GM12874 (cell line): ENCODE results near the gene KAZN.

ENCODE experiments used
- CTCF ChIP-seq: IDR thresholded peaks from 2 replicates; pipeline ENCODE4 v1.5.1; 2011; ENCODE audit warnings: low read depth, mild to moderate bottlenecking, control low read depth, low read length, moderate library complexity; ENCODE audit not compliant: insufficient read depth

KAZN gene

GRCh38 chr1:14565090-14565489, 33.4 kb upstream of the KAZN start:
- no peak for TF ChIP-seq CTCF

- no peak for TF ChIP-seq CTCF
Observed at GRCh38 chr1:14567056-14567455, 31.4 kb upstream of the KAZN start.

- TF ChIP-seq CTCF, result no peak
Observed at GRCh38 chr1:14567903-14568302, 30.6 kb upstream of the KAZN start.

- no peak for TF ChIP-seq CTCF
Observed at GRCh38 chr1:14568716-14569355, 29.6 kb upstream of the KAZN start.

DNA sequence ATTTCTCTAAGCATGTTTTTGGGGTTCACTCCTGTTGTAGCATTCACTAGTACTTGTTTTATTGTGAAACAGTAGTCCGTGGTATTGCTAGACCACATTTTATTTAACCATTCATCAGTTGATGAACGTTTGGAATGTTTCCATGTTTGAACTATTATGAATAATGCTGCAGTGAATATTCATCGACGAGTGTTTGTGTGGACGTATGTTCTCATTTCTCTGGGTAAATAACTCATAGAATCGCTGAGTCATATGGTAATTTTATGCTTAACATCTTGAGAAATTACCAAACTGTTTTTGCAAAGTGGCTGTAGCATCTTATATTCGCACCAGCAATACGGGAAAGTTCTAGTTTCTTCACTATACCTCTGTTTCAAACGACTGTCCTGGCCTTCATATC, 28.0 kb upstream of the KAZN start:
- no peak for TF ChIP-seq CTCF

- TF ChIP-seq CTCF, result peak; percentile 36; the same call in 1 of the 2 replicates
Observed at GRCh38 chr1:14571810-14572767, 26.4 kb upstream of the KAZN start.

GRCh38 chr1:14572861-14573260, 25.6 kb upstream of the KAZN start:
- no peak for TF ChIP-seq CTCF
